DND-41 (cell line): ENCODE results near the gene SYNDIG1.

ENCODE experiments used
- CTCF ChIP-seq: IDR thresholded peaks from 2 replicates; pipeline ENCODE4 v1.5.1; 2012; ENCODE audit warnings: borderline replicate concordance, low read length, moderate library complexity, mild to moderate bottlenecking; ENCODE audit not compliant: poor library complexity, severe bottlenecking; ENCODE audit errors: extremely low read depth
- EZH2 ChIP-seq: IDR thresholded peaks from 3 replicates; pipeline ENCODE4 v1.6.1; 2012; ENCODE audit warnings: borderline replicate concordance, low read depth, mild to moderate bottlenecking, moderate library complexity, low read length, inconsistent platforms; ENCODE audit not compliant: severe bottlenecking

- TF ChIP-seq CTCF = no peak
- TF ChIP-seq EZH2 = no peak
Measured at GRCh38 chr20:24610341-24611115, 141.1 kb downstream of the SYNDIG1 start.
